ENCODE measurements around the gene TET1. TPM values are rescaled to one million over a fixed set of nuclear protein-coding genes. Genes with fewer than 3 reads are reported as not detected.
"Not testable (repeated sequence)": the region's sequence is repeated elsewhere in the genome, so short reads cannot be mapped to it uniquely, and the experiment has no call there.

Gene TET1
- 1.7 TPM in 2 replicates for total RNA-seq

GRCh38 chr10:68560186-68560942 lies at the start of gene TET1:
Gene TET1 (plus strand): TSS chr10:68560337. CDS start chr10:68572339, 12,002 bp downstream.
- intact Hi-C loops (cut with micrococcal nuclease) = loop anchor here (1.0 kb wide), 1 partner anchor 40 kb away; no protein-coding TSS in a partner anchor

GRCh38 chr10:68516216-68516615 lies 43.9 kb upstream of the TET1 start:
- intact Hi-C loops (cut with micrococcal nuclease) = not testable (repeated sequence)

GRCh38 chr10:68516766-68517165 lies 43.4 kb upstream of the TET1 start:
- intact Hi-C loops (cut with micrococcal nuclease) = no loop called here

GRCh38 chr10:68517188-68517587 lies 42.9 kb upstream of the TET1 start:
- intact Hi-C loops (cut with micrococcal nuclease) = no loop called here

- intact Hi-C loops (cut with micrococcal nuclease) = not testable (repeated sequence)
These were observed 41.5 kb upstream of the TET1 start for GRCh38 chr10:68518609-68519008.

GRCh38 chr10:68525490-68526038 lies 34.6 kb upstream of the TET1 start:
- intact Hi-C loops (cut with micrococcal nuclease) = loop anchor here (2.0 kb wide), 3 partner anchors 75 to 599 kb away; partner anchors contain the start of gene VPS26A

GRCh38 chr10:68526634-68527307 lies 33.4 kb upstream of the TET1 start:
- intact Hi-C loops (cut with micrococcal nuclease) = loop anchor here (1.0 to 2.0 kb wide), 14 partner anchors 55 to 677 kb away; partner anchors contain the start of genes CCAR1, DDX50, DNA2 and HERC4

- intact Hi-C loops (cut with micrococcal nuclease) = no loop called here
These were observed 23.2 kb upstream of the TET1 start for GRCh38 chr10:68536973-68537372.

GRCh38 chr10:68537796-68538195 lies 22.3 kb upstream of the TET1 start:
- intact Hi-C loops (cut with micrococcal nuclease) = no loop called here

GRCh38 chr10:68543004-68543918 lies 16.9 kb upstream of the TET1 start:
- intact Hi-C loops (cut with micrococcal nuclease) = no loop called here

- intact Hi-C loops (cut with micrococcal nuclease) = loop anchor here (1.0 kb wide), 2 partner anchors 170 to 346 kb away; partner anchors contain the start of gene CCAR1
These were observed 9.3 kb upstream of the TET1 start for GRCh38 chr10:68550747-68551411.

- intact Hi-C loops (cut with micrococcal nuclease) = no loop called here
These were observed 7.0 kb upstream of the TET1 start for GRCh38 chr10:68553138-68553537.

GRCh38 chr10:68553599-68553998 lies 6.5 kb upstream of the TET1 start:
- intact Hi-C loops (cut with micrococcal nuclease) = no loop called here

GRCh38 chr10:68558478-68558877 lies 1.7 kb upstream of the TET1 start:
- intact Hi-C loops (cut with micrococcal nuclease) = no loop called here

- intact Hi-C loops (cut with micrococcal nuclease) = no loop called here
These were observed 886 bp upstream of the TET1 start for GRCh38 chr10:68559251-68559650.

- intact Hi-C loops (cut with micrococcal nuclease) = loop anchor here (1.0 kb wide), 1 partner anchor 40 kb away; no protein-coding TSS in a partner anchor
These were observed 324 bp upstream of the TET1 start for GRCh38 chr10:68559841-68560185.

- intact Hi-C loops (cut with micrococcal nuclease) = loop anchor here (1.0 kb wide), 1 partner anchor 39 kb away; no protein-coding TSS in a partner anchor
These were observed 1.1 kb downstream of the TET1 start for GRCh38 chr10:68560943-68561864.

GRCh38 chr10:68561865-68562649 lies 1.9 kb downstream of the TET1 start:
- intact Hi-C loops (cut with micrococcal nuclease) = no loop called here

Data from T-helper 1 cell treated with Interleukin-12 subunit alpha and Interleukin-12 subunit beta and Interleukin-4 antibody, amounts not matched to agents 30 ng/mL and 1 ng/mL, for 36 hours (primary cell).